ENCODE data around the gene RNF126.
A peak's percentile ranks its signal among the peaks of the same experiment; 100 is the strongest.

The RNF126 gene

DNA sequence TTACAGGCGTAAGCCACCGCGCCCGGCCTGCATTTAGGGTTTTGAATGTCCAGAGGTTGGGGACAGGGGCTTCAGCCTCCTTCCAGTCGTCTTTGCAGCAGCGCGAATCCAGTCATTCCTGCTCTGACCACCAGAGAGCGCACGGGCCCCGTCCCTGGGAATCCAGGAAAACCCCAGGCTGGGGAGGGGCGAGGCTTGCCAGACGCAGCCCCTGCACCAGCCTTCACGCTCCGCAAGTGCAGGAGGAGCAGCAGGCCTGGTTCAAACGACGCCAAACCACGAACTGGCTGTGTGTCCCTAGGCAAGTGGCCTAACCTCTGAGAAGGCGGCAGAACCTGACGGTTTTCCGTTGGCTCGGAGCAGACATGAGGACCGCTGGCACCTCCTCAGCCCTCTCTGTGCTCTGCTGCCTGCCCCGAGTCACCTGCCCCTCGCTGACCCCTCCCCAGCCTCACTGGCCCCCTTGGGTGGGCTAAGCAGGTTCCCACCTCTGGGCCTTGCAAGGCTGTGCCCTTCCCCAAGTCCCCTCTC, 2.0 kb upstream of the RNF126 start:
- POLR2A ChIA-PET: no interaction called here
- TF ChIP-seq HDGF (IDR thresholded peaks at IDR 0.05; ENCODE audit: borderline replicate concordance): no peak
- peak; percentile 82 for TF ChIP-seq L3MBTL2 (conservative IDR thresholded peaks at IDR 0.05)
- no peak for TF ChIP-seq ARNT (IDR thresholded peaks at IDR 0.05)
- peak; percentile 85 for TF ChIP-seq ZNF384 (IDR thresholded peaks at IDR 0.05)
- no peak for TF ChIP-seq FOXA1 (IDR thresholded peaks at IDR 0.05)
- no peak for TF ChIP-seq CTBP1 (IDR thresholded peaks at IDR 0.05; ENCODE audit: borderline replicate concordance)
- no peak for TF ChIP-seq TARDBP (IDR thresholded peaks at IDR 0.05)
- peak; percentile 86 for DNase-seq (ENCODE audit: extremely low spot score)
- CTCF ChIA-PET: no interaction called here

DNA sequence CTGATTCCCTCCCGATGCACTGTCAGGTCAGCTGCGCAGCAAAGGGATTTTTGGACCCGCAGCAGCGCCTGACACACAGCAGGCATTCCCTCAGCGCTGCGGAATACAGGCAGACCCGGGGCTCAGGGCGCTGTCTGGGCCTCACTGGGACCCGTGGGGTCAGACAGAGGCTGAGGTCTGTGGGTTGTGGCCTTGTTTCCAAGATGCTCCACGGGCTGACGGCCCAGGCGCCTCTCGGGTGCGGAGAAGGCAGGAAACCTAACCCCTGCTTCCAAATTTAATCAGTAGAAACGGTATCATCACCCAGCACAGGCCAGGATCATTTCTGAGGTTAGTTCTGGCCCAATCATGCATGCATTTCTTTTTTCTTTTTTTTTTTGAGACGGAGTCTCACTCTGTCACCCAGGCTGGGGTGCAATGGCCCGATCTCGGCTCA, 686 bp upstream of the RNF126 start:
- POLR2A ChIA-PET: interaction anchor here (0.6 to 1.8 kb wide), 13 partner anchors 9 to 132 kb away, joined by 3 to 9 read pairs (median 4); partner anchors contain the start of genes CDC34, FSTL3 and POLRMT
- TF ChIP-seq ELF4 (IDR thresholded peaks at IDR 0.05) (no peak), TARDBP (IDR thresholded peaks at IDR 0.05) (no peak)
- TF ChIP-seq, protein P1, sequence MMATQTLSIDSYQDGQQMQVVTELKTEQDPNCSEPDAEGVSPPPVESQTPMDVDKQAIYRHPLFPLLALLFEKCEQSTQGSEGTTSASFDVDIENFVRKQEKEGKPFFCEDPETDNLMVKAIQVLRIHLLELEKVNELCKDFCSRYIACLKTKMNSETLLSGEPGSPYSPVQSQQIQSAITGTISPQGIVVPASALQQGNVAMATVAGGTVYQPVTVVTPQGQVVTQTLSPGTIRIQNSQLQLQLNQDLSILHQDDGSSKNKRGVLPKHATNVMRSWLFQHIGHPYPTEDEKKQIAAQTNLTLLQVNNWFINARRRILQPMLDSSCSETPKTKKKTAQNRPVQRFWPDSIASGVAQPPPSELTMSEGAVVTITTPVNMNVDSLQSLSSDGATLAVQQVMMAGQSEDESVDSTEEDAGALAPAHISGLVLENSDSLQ (IDR thresholded peaks at IDR 0.05): no peak
- CTCF ChIA-PET: interaction anchor here (0.5 to 1.5 kb wide), 4 partner anchors 15 to 112 kb away, joined by 3 to 6 read pairs (median 4); no protein-coding TSS in a partner anchor

DNA sequence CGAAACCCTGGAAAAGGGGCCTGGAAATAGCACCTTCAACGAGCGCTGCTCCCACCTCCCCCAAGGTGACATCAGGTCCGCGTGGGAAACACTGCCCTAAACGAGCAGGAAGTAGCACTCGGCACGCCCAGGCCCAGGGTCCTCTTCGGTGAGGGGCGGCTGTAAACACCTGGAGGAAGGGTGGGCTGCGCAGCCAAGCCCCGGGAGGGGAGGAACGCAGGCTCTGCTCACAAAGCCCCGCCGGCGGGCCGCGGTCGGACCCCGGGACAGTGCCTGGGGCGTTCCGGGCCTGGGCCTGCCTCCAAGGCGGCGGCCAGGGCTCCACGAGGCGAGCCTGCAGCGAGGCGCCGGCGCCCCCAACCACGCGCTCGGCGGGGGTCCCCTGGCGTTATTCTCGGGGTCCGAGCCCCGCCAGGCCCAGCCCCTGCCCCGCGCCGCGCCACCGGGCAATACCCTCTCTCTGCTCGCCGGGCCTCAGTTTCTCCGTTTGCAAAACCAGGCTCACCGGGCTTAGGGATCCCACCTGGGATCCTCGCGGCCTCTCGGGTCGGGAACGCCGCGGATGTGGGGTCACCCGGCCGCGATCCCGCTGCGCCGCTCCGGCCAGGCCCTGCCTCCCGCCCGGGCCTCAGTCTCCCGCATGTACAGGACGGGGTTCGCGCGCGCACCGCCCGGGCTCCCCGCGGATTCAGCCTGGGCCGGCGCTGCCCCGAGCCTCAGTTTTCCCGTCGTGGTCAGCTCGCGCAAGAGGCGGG, 630 bp downstream of the RNF126 start:
- ChIA-PET POLR2A (interaction anchor here (0.8 to 1.8 kb wide), 8 partner anchors 8 to 131 kb away, joined by 3 to 9 read pairs (median 4); partner anchors contain the start of genes CDC34, FSTL3 and POLRMT), CTCF (interaction anchor here (1.5 kb wide), 1 partner anchor 72 kb away, joined by 6 read pairs; no protein-coding TSS in a partner anchor)
- TF ChIP-seq ELF4 (IDR thresholded peaks at IDR 0.05) (peak; percentile 37; the same call in 1 of the 2 replicates), ZNF384 (IDR thresholded peaks at IDR 0.05) (no peak), HDGF (IDR thresholded peaks at IDR 0.05; ENCODE audit: borderline replicate concordance) (no peak), CTBP1 (IDR thresholded peaks at IDR 0.05; ENCODE audit: borderline replicate concordance) (no peak), SP1 (IDR thresholded peaks at IDR 0.05) (no peak), FOXA1 (IDR thresholded peaks at IDR 0.05) (no peak), ARNT (IDR thresholded peaks at IDR 0.05) (no peak), BHLHE40 (IDR thresholded peaks at IDR 0.05; ENCODE audit: borderline replicate concordance) (no peak), SUZ12 (IDR thresholded peaks at IDR 0.05) (no peak), FOXK2 (IDR thresholded peaks at IDR 0.05) (no peak), LEF1 (IDR thresholded peaks at IDR 0.05; ENCODE audit: borderline replicate concordance) (no peak), TARDBP (IDR thresholded peaks at IDR 0.05) (no peak), NFRKB (IDR thresholded peaks at IDR 0.05) (no peak), L3MBTL2 (conservative IDR thresholded peaks at IDR 0.05) (peak; percentile 28; the same call in 1 of the 2 replicates), FOXM1 (IDR thresholded peaks at IDR 0.05; ENCODE audit: borderline replicate concordance) (no peak)
- TF ChIP-seq, protein P1 (IDR thresholded peaks at IDR 0.05): no peak
- DNase-seq (ENCODE audit: extremely low spot score): peak; percentile 48

More for the DNA sequence above, 686 bp upstream of the RNF126 start:
- no peak for DNase-seq (ENCODE audit: extremely low spot score)

DNA sequence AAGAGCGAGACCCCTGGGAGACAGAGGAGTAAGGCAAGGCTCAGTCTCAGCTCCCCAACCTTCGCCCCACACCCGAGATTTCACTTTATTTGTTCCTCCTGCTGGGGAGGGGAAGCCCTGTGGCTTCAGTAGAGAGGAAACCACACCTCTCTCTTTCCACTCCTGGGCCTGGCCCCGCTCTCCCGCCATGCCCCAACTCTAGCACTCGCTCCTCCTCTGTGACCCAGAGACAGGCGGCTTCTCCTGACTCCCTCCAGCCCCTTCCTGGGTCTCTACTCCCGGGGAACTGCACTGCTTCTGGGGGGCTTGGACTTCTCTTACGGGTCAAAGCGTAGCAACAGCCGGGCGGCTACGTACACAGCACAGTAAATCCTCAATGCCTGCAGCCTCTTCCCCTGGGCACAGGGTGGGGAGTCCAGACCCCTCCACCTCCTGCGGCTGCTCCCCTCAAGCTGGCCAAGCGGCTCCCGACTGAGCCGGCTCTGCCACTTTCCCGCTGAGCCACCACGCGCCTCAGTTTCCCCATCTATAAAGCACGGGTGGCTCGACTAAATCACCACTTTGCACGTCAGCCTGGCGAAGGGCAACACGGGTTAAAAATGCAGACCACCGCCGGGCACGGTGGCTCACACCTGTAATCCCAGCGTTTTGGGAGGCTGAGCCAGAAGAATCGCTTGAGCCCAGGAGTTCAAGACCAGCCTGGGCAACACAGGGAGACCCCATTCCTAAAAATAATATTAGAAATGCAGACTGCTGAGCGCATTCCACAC, 1.4 kb downstream of the RNF126 start:
- no peak for DNase-seq (ENCODE audit: extremely low spot score)
- TF ChIP-seq HDGF (IDR thresholded peaks at IDR 0.05; ENCODE audit: borderline replicate concordance): no peak
- no peak for TF ChIP-seq SUZ12 (IDR thresholded peaks at IDR 0.05)
- TF ChIP-seq CTBP1 (IDR thresholded peaks at IDR 0.05; ENCODE audit: borderline replicate concordance): no peak
- no peak for TF ChIP-seq NFRKB (IDR thresholded peaks at IDR 0.05)
- no peak for TF ChIP-seq FOXA1 (IDR thresholded peaks at IDR 0.05)
- no peak for TF ChIP-seq BHLHE40 (IDR thresholded peaks at IDR 0.05; ENCODE audit: borderline replicate concordance)
- POLR2A ChIA-PET: no interaction called here

DNA sequence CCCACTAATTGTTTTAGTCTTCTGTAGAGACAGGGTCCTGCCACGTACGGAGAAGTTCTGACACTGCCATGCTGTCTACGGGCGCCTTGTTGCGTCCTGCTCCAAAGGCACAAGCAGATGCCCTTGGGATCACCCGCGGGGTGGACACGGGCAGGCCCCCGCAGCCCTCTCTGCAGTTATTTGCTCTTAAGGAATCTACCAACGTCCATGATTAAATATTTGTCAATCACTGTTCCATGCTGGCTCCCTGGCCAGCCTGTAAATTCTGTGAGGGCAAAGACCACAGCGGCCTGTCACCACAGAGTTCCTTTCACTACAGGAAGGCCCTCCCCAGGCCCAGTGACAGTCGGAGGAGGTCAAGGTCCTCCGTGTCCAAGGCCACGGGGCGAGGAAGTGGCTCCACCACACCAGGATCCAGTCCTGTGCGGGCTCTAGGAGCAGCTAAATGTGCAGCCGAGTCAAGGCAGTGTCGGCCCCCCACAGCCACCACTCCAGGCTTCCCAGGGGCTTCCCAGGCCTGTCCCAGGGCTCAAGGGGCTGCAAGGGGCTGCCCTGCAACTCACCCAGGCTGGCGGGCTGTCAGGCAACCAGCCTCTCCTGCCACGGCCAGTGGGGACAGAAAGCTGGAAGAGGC, 2.1 kb downstream of the RNF126 start:
- CTCF ChIA-PET: no interaction called here
- POLR2A ChIA-PET: interaction anchor here (1.0 kb wide), 1 partner anchor 18 kb away, joined by 3 read pairs; no protein-coding TSS in a partner anchor
- DNase-seq (ENCODE audit: extremely low spot score): no peak
- TF ChIP-seq FOXM1 (IDR thresholded peaks at IDR 0.05; ENCODE audit: borderline replicate concordance) (no peak), BHLHE40 (IDR thresholded peaks at IDR 0.05; ENCODE audit: borderline replicate concordance) (no peak), FOXK2 (IDR thresholded peaks at IDR 0.05) (no peak), TARDBP (IDR thresholded peaks at IDR 0.05) (no peak), ELF4 (IDR thresholded peaks at IDR 0.05) (no peak), L3MBTL2 (conservative IDR thresholded peaks at IDR 0.05) (no peak), LEF1 (IDR thresholded peaks at IDR 0.05; ENCODE audit: borderline replicate concordance) (no peak), FOXA1 (IDR thresholded peaks at IDR 0.05) (no peak), SUZ12 (IDR thresholded peaks at IDR 0.05) (no peak), SP1 (IDR thresholded peaks at IDR 0.05) (no peak)
- TF ChIP-seq, protein P1 (IDR thresholded peaks at IDR 0.05): no peak

More for the DNA sequence above, 1.4 kb downstream of the RNF126 start:
- CTCF ChIA-PET: no interaction called here
